Liver (tissue), 9 donors: Measurements from ENCODE around the gene ST8SIA1. TPM values are rescaled to one million over a fixed set of nuclear protein-coding genes. Genes with fewer than 3 reads are reported as not detected.

Experiments
- DNase-seq: peaks from one replicate; pipeline ENCODE4 v3.0.0-alpha.2; 2017; ENCODE audit warnings: low spot score
- H3K27ac ChIP-seq, 2 donors: one replicate each; pipeline ENCODE4 v1.7.0; 2013; ENCODE audit warnings: inconsistent platforms in 2 of 2, low read length in 2 of 2, control low read depth in 1 of 2, low read depth in 1 of 2, mild to moderate bottlenecking in 1 of 2
- H3K27me3 ChIP-seq, 4 donors: one replicate each; pipeline versions ENCODE4 v1.6.1 to v1.7.0; 2013; ENCODE audit warnings: low read length in 3 of 4, inconsistent platforms in 1 of 4, mild to moderate bottlenecking in 1 of 4, moderate library complexity in 1 of 4; ENCODE audit not compliant: control insufficient read depth in 4 of 4, insufficient read depth in 4 of 4
- H3K36me3 ChIP-seq, 4 donors: one replicate each; pipeline versions ENCODE4 v1.6.1 to v1.7.0; 2013; ENCODE audit warnings: low read length in 3 of 4, mild to moderate bottlenecking in 3 of 4, low read depth in 1 of 4, moderate library complexity in 1 of 4; ENCODE audit not compliant: control insufficient read depth in 4 of 4, insufficient read depth in 3 of 4
- H3K4me1 ChIP-seq, 4 donors: one replicate each; pipeline versions ENCODE4 v1.6.1 to v1.7.0; 2013; ENCODE audit warnings: low read length in 3 of 4, mild to moderate bottlenecking in 3 of 4, moderate library complexity in 1 of 4; ENCODE audit not compliant: control insufficient read depth in 4 of 4, insufficient read depth in 4 of 4
- H3K4me3 ChIP-seq, 3 donors: one replicate each; pipeline versions ENCODE4 v1.6.1 to v1.7.0; 2013; ENCODE audit warnings: low read length in 3 of 3, control low read depth in 1 of 3, low read depth in 1 of 3, mild to moderate bottlenecking in 1 of 3
- H3K9ac ChIP-seq, 2 donors: one replicate each; pipeline ENCODE4 v1.7.0; 2013; ENCODE audit warnings: low read length in 2 of 2, mild to moderate bottlenecking in 2 of 2, moderate library complexity in 2 of 2, control low read depth in 1 of 2, low read depth in 1 of 2
- H3K9me3 ChIP-seq, 4 donors: one replicate each; pipeline versions ENCODE4 v1.6.1 to v1.7.0; 2013; ENCODE audit warnings: low read length in 3 of 4; ENCODE audit not compliant: control insufficient read depth in 4 of 4
- ATF3 ChIP-seq: IDR thresholded peaks from 2 replicates; pipeline ENCODE4 v1.6.1; 2016; ENCODE audit warnings: antibody characterized with exemption
- CTCF ChIP-seq: fragments of 150-350 bp; IDR thresholded peaks from 2 replicates; pipeline ENCODE4 v1.5.1; 2017; ENCODE audit warnings: improper control_type of control experiment, low read depth, low read length; ENCODE audit not compliant: missing input control
- EGR1 ChIP-seq, 2 donors: IDR thresholded peaks; 2 replicates each; pipeline ENCODE4 v1.6.1; 2016 to 2018; ENCODE audit warnings: antibody characterized with exemption in 2 of 2, low read depth in 2 of 2
- FOXA1 ChIP-seq: IDR thresholded peaks from 2 replicates; pipeline ENCODE4 v1.6.1; 2016; ENCODE audit warnings: antibody characterized with exemption
- FOXA2 ChIP-seq: IDR thresholded peaks from 2 replicates; pipeline ENCODE4 v1.6.1; 2016; ENCODE audit warnings: antibody characterized with exemption
- GABPA ChIP-seq, 2 donors: IDR thresholded peaks in 1 of 2; conservative IDR thresholded peaks in 1 of 2; 2 replicates each; pipeline ENCODE4 v1.6.1; 2016; ENCODE audit warnings: antibody characterized with exemption in 2 of 2, mild to moderate bottlenecking in 1 of 2, moderate library complexity in 1 of 2
- HNF4A ChIP-seq, 2 donors: conservative IDR thresholded peaks; 2 replicates each; pipeline ENCODE4 v1.6.1; 2016; ENCODE audit warnings: antibody characterized with exemption in 2 of 2, mild to moderate bottlenecking in 2 of 2
- HNF4G ChIP-seq: IDR thresholded peaks from 2 replicates; pipeline ENCODE4 v1.6.1; 2016; ENCODE audit warnings: antibody characterized with exemption
- JUND ChIP-seq, 2 donors: IDR thresholded peaks; 2 replicates each; pipeline ENCODE4 v1.6.1; 2016; ENCODE audit warnings: antibody characterized with exemption in 2 of 2
- MAX ChIP-seq: IDR thresholded peaks from 2 replicates; pipeline ENCODE4 v1.6.1; 2016; ENCODE audit warnings: antibody characterized with exemption
- NR2F2 ChIP-seq: IDR thresholded peaks from 2 replicates; pipeline ENCODE4 v1.6.1; 2016; ENCODE audit warnings: antibody characterized with exemption
- RAD21 ChIP-seq, 2 donors: IDR thresholded peaks; 2 replicates each; pipeline ENCODE4 v1.6.1; 2016; ENCODE audit warnings: antibody characterized with exemption in 2 of 2, mild to moderate bottlenecking in 2 of 2
- REST ChIP-seq: IDR thresholded peaks from 2 replicates; pipeline ENCODE4 v1.6.1; 2016; ENCODE audit warnings: antibody characterized with exemption, mild to moderate bottlenecking
- RXRA ChIP-seq, 2 donors: IDR thresholded peaks; 2 replicates each; pipeline ENCODE4 v1.6.1; 2017 to 2018; ENCODE audit warnings: antibody characterized with exemption in 2 of 2, mild to moderate bottlenecking in 1 of 2
- SP1 ChIP-seq: IDR thresholded peaks from 2 replicates; pipeline ENCODE4 v1.6.1; 2018; ENCODE audit warnings: antibody characterized with exemption, mild to moderate bottlenecking
- TAF1 ChIP-seq: conservative IDR thresholded peaks from 2 replicates; pipeline ENCODE4 v1.6.1; 2016; ENCODE audit warnings: antibody characterized with exemption, mild to moderate bottlenecking
- YY1 ChIP-seq: IDR thresholded peaks from 2 replicates; pipeline ENCODE4 v1.6.1; 2016; ENCODE audit warnings: antibody characterized with exemption, mild to moderate bottlenecking
- ZBTB33 ChIP-seq: IDR thresholded peaks from 2 replicates; pipeline ENCODE4 v1.6.1; 2016; ENCODE audit warnings: antibody characterized with exemption
- WGBS: extraction: QIAGEN DNeasy Blood & Tissue Kit; methylation state at CpG from one replicate; pipeline ENCODE4 v1.1.7; 2013; 5-methylcytosine and 5-hydroxymethylcytosine counted together
- polyA plus RNA-seq, 2 donors: library from polyadenylated mRNA; stranded (reverse) in 1 of 2; unstranded in 1 of 2; fragments of 200-250 nt in 1 of 2; fragments of >200 nt in 1 of 2; fragmentation: Nextera tagmentation in 1 of 2; extraction: Ambion mirVana in 1 of 2; gene quantifications; one replicate each; pipeline versions ENCODE4 v1.2.1 to v1.2.3, GENCODE V29; 2013 to 2015
- total RNA-seq, 2 donors: library from RNA; depleted of rRNA; stranded (reverse); fragments of >200 nt; gene quantifications; one replicate each; pipeline ENCODE4 v1.2.3, GENCODE V29; 2014
- donor health status: healthy.
- donor health status: healthy.
- donor health status: healthy.
- donor health status: healthy.
- donor health status: healthy.

ST8SIA1 gene
- total and polyA plus RNA-seq, 4 donors = 0.02 to 1.0 (median 0.17) TPM; not detected in 1

- TF ChIP-seq HNF4G (no peak), RXRA (IDR thresholded peaks at IDR 0.05) (no peak), TAF1 (no peak), EGR1 (IDR thresholded peaks at IDR 0.05; ENCODE audit: low read depth in 2 of 2) (no peak), SP1 (no peak), HNF4A (conservative IDR thresholded peaks at IDR 0.05) (no peak), CTCF (no peak), NR2F2 (no peak), YY1 (no peak), JUND (IDR thresholded peaks at IDR 0.05) (no peak), FOXA1 (no peak), ATF3 (no peak), REST (no peak), MAX (no peak), ZBTB33 (no peak), GABPA (IDR thresholded peaks at IDR 0.05 in 1 of 2, conservative IDR thresholded peaks at IDR 0.05 in 1 of 2) (no peak), RAD21 (IDR thresholded peaks at IDR 0.05) (no peak), FOXA2 (no peak)
- no peak for DNase-seq
- no peaks in the 10 kb centered on the region for H3K36me3 ChIP-seq
- H3K4me1 ChIP-seq = no peaks in the 10 kb centered on the region
- no peaks in the 10 kb centered on the region for H3K27me3 ChIP-seq
- 81% methylated on average over 6 of the region's 6 CpGs for WGBS
- no peak overlapping the region for H3K9ac ChIP-seq
- H3K27ac ChIP-seq = no peak overlapping the region
- H3K9me3 ChIP-seq = no peaks in the 10 kb centered on the region
- H3K4me3 ChIP-seq = no peak overlapping the region
Measured at GRCh38 chr12:22257100-22257499, 77.4 kb downstream of the ST8SIA1 start.
